MM.1S (cell line): ENCODE measurements around the gene FAM114A2.

Experiments
- DNase-seq: peaks from one replicate; pipeline ENCODE4 v3.0.0-alpha.2; 2015
- H2AFZ ChIP-seq: fragments of 300-600 bp; sonication (generic); 2 replicates; pipeline ENCODE4 v1.6.0; 2016; ENCODE audit warnings: antibody characterized with exemption, low read length
- H3F3A ChIP-seq: fragments of 300-600 bp; sonication (generic); 2 replicates; pipeline ENCODE4 v1.6.1; 2016; ENCODE audit warnings: mild to moderate bottlenecking, antibody characterized with exemption, low read length, moderate library complexity, mixed read lengths; ENCODE audit not compliant: insufficient read depth
- H3K27ac ChIP-seq: fragments of 300-600 bp; sonication (generic); 2 replicates; pipeline ENCODE4 v1.5.1; 2016; ENCODE audit warnings: mild to moderate bottlenecking, low read length
- H3K27me3 ChIP-seq: fragments of 300-600 bp; sonication (generic); replicated peaks from 2 replicates; pipeline ENCODE4 v1.6.0; 2016; ENCODE audit warnings: low read length; ENCODE audit not compliant: insufficient read depth
- H3K36me3 ChIP-seq: fragments of 300-600 bp; sonication (generic); replicated peaks from 2 replicates; pipeline ENCODE4 v1.6.1; 2016; ENCODE audit warnings: mild to moderate bottlenecking, low read length, mixed read lengths; ENCODE audit not compliant: insufficient read depth
- H3K4me1 ChIP-seq: fragments of 300-600 bp; sonication (generic); 2 replicates; pipeline ENCODE4 v1.6.1; 2016; ENCODE audit warnings: low read length, mixed read lengths
- H3K4me2 ChIP-seq: fragments of 300-600 bp; sonication (generic); 2 replicates; pipeline ENCODE4 v1.6.0; 2016; ENCODE audit warnings: low read depth, low read length
- H3K4me3 ChIP-seq: fragments of 300-600 bp; sonication (generic); 2 replicates; pipeline ENCODE4 v1.5.1; 2016; ENCODE audit warnings: low read length, mixed read lengths
- H3K79me2 ChIP-seq: fragments of 300-600 bp; sonication (generic); 2 replicates; pipeline ENCODE4 v1.6.1; 2016; ENCODE audit warnings: mixed run types, low read length, mixed read lengths
- H3K9ac ChIP-seq: fragments of 300-600 bp; sonication (generic); 2 replicates; pipeline ENCODE4 v1.6.1; 2016; ENCODE audit warnings: low read length, mixed read lengths
- H3K9me2 ChIP-seq: fragments of 300-600 bp; sonication (generic); replicated peaks from 2 replicates; pipeline ENCODE4 v1.6.1; 2016; ENCODE audit warnings: mild to moderate bottlenecking, low read length, mixed read lengths; ENCODE audit not compliant: insufficient read depth
- H3K9me3 ChIP-seq: fragments of 300-600 bp; sonication (generic); replicated peaks from 2 replicates; pipeline ENCODE4 v1.6.1; 2016; ENCODE audit warnings: mild to moderate bottlenecking, low read length, mixed read lengths; ENCODE audit not compliant: insufficient read depth
- H4K20me1 ChIP-seq: fragments of 300-600 bp; sonication (generic); 2 replicates; pipeline ENCODE4 v1.6.1; 2016; ENCODE audit warnings: mild to moderate bottlenecking, low read length, moderate library complexity, mixed read lengths; ENCODE audit not compliant: insufficient read depth
- CTCF ChIP-seq: fragments of 300-600 bp; sonication (generic); IDR thresholded peaks from 2 replicates; pipeline ENCODE4 v1.5.1; 2016; ENCODE audit warnings: antibody characterized with exemption, low read length, mixed read lengths
- EZH2 ChIP-seq: fragments of 300-600 bp; sonication (generic); optimal IDR thresholded peaks from 2 replicates; pipeline ENCODE3; 2017; ENCODE audit warnings: low read depth, mild to moderate bottlenecking, antibody characterized with exemption, low read length, mixed read lengths
- EZH2phosphoT487 ChIP-seq: fragments of 300-600 bp; sonication (generic); IDR thresholded peaks from 2 replicates; pipeline ENCODE4 v1.6.1; 2018; ENCODE audit warnings: antibody characterized with exemption, low read length

Gene FAM114A2

DNA sequence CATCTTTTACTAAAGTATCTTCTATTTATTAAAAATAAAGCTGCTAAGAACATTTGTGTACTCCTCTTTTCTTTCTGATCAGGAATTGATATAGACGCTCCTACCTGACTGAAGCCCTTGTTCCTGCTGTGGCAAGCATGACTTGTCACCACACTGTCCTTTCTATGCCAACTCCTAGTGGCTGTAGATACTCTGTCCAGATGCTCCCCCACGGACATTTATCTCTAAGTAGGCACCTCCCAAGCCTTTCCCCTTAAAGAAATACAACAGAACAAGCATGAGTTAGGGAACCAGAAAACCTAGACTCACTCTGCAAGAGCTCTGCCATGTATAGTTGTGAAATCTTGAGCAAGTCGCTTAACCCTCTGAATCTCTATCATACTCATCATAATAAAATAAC, 53.2 kb downstream of the FAM114A2 start:
- Histone ChIP-seq H3K36me3 (no peaks in the 10 kb centered on the region), H3K79me2 (no peaks in the 10 kb centered on the region), H3K9me2 (no peaks in the 10 kb centered on the region), H3K27ac (no peak overlapping the region), H3K4me1 (no peaks in the 10 kb centered on the region), H2AFZ (no peak overlapping the region), H4K20me1 (no peaks in the 10 kb centered on the region), H3K9me3 (no peaks in the 10 kb centered on the region), H3K4me3 (no peak overlapping the region), H3K9ac (no peak overlapping the region), H3F3A (no peaks in the 10 kb centered on the region), H3K4me2 (no peak overlapping the region), H3K27me3 (no peaks in the 10 kb centered on the region)
- TF ChIP-seq EZH2 (no peak), EZH2phosphoT487 (no peak), CTCF (no peak)
- no peak for DNase-seq

DNA sequence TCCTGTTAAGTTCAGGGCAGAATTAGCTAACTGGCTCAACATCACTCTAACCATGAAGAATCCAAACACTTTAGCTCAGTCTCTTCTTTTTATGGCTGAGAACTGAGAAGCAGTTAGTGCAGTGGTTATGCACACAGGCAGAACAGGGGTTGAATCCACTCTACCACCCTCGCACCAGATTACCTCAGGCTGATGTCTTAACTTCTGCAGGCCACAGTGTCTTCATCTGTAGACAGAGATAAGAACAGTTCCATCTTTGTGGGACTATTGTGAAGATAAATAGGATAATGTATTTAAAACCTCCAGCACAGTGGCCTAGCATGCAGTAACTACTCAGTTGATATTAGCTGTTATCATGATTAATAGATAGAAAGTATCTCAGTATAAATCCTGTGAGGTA, 54.8 kb downstream of the FAM114A2 start:
- no peaks in the 10 kb centered on the region for H3K9me3 ChIP-seq
- no peak overlapping the region for H3K4me3 ChIP-seq
- no peaks in the 10 kb centered on the region for H3K79me2 ChIP-seq
- no peak overlapping the region for H3K4me2 ChIP-seq
- H4K20me1 ChIP-seq, result no peaks in the 10 kb centered on the region
- H3K27ac ChIP-seq, result no peak overlapping the region
- H3K36me3 ChIP-seq, result no peaks in the 10 kb centered on the region
- DNase-seq, result no peak
- no peak for TF ChIP-seq EZH2
- no peak for TF ChIP-seq CTCF
- no peak for TF ChIP-seq EZH2phosphoT487
- no peak overlapping the region for H3K9ac ChIP-seq
- no peak overlapping the region for H2AFZ ChIP-seq
- H3K9me2 ChIP-seq, result no peaks in the 10 kb centered on the region
- no peaks in the 10 kb centered on the region for H3K4me1 ChIP-seq
- no peaks in the 10 kb centered on the region for H3K27me3 ChIP-seq
- no peaks in the 10 kb centered on the region for H3F3A ChIP-seq

GRCh38 chr5:153981905-153982605, 56.7 kb downstream of the FAM114A2 start:
- no peak overlapping the region for H3K4me3 ChIP-seq
- H3F3A ChIP-seq, result no peaks in the 10 kb centered on the region
- no peak overlapping the region for H3K9ac ChIP-seq
- no peaks in the 10 kb centered on the region for H3K36me3 ChIP-seq
- H4K20me1 ChIP-seq, result no peaks in the 10 kb centered on the region
- H3K27ac ChIP-seq, result no peak overlapping the region
- no peaks in the 10 kb centered on the region for H3K9me3 ChIP-seq
- no peaks in the 10 kb centered on the region for H3K79me2 ChIP-seq
- H3K4me1 ChIP-seq, result no peaks in the 10 kb centered on the region
- no peak for TF ChIP-seq EZH2phosphoT487
- no peak for TF ChIP-seq CTCF
- no peak for TF ChIP-seq EZH2
- H2AFZ ChIP-seq, result no peak overlapping the region
- DNase-seq, result no peak
- H3K27me3 ChIP-seq, result no peaks in the 10 kb centered on the region
- no peak overlapping the region for H3K4me2 ChIP-seq
- H3K9me2 ChIP-seq, result no peaks in the 10 kb centered on the region
